Aortic smooth muscle cell (primary cell): Measurements from ENCODE around the gene KRT76. TPM values are rescaled to one million over a fixed set of nuclear protein-coding genes. Genes with fewer than 3 reads are reported as not detected.

ENCODE experiments used
- total RNA-seq: library from RNA; depleted of rRNA; stranded (reverse); fragments of >200 nt; gene quantifications from 2 replicates; pipeline ENCODE4 v1.2.3, GENCODE V29; 2014

The KRT76 gene
- total RNA-seq = not detected in 2 replicates

DNA sequence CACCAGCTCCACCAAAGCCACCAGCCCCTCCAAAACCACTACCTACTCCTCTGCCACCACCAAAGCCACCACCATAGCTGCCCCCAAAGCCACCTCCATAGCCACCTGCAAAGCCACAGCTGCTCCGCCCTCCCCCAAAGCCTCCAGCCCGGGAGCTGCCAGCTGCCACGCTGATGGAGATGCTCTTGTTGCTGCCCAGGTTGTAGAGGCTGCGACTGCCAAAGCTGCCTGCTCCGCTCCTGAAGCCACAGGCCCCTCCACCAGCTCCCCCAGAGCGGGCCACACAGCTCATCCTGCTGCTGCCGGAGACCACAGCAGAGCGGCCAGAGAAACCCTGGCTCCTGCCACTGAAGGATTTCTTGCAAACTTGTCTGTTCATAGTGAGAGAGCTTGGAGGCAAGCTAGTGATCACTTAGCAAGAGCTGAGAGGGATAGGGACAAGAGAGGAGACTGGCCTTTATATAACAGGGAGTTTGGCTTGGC is at the start of gene KRT76:
TSS of gene KRT76 (minus strand) at position 433 of the 483 bp plus-strand sequence. CDS start at position 379, 54 bp downstream.

DNA sequence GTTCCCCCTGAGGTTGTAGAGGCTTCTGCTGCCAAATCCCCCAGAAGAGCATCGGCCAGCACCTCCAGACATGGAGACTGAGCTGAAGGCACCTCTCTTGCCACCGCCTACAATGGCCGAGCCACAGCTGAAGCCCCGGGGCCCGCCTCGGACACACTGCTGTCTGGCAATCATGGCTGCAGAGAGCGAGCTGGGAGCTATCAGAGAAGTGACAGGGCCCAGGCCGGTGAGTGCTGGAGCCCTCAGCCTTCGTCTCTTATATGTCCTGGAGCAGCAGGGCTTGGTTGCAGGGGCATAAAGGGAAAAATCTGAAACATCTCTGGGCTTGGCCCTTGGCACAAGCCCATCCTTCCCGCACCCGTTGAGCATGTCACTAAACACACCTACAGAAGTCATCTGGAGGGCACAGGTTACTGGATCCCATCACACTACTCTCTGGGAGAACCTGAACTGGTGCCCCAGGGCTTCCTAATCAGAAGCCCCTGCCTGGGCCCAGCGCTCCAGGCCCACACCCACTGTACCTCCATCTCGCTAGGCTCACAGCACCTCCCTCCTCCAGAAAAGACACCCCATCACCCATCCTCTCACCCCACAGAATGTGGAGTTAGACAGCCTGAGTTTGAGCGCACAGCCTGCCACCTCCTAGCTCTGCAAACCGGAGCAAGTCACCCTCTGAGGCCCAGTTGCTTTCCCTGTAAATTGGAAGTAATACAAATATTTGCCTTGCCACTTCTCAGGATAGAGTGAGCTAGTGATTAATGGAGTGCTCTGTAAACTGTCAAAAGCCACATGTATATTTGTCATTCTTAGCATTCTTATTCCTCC is 37.0 kb upstream of the KRT76 start, which contains the start of gene KRT4:
TSS of gene KRT4 (minus strand) at position 232 of the 825 bp plus-strand sequence. CDS start at position 174, 58 bp downstream.

GRCh38 chr12:52795694-52796428 is 18.7 kb upstream of the KRT76 start, which contains the start of gene KRT3:
KRT3 (minus strand) TSS chr12:52796117; CDS start chr12:52796042, 75 bp downstream.

Other genes starting within 250 kb of the KRT76 start
- gene KRT71, start 224.2 kb downstream of the KRT76 start, total RNA-seq = not detected in 2 replicates
- gene KRT74, start 203.5 kb downstream of the KRT76 start, total RNA-seq = not detected in 2 replicates
- gene KRT72, start 175.9 kb downstream of the KRT76 start, total RNA-seq = not detected in 2 replicates
- not detected in 2 replicates for gene KRT73, start 158.8 kb downstream of the KRT76 start, total RNA-seq
- not detected in 2 replicates for gene KRT2, start 125.1 kb downstream of the KRT76 start, total RNA-seq
- gene KRT1, start 96.9 kb downstream of the KRT76 start, total RNA-seq = not detected in 2 replicates
- not detected in 2 replicates for gene KRT77, start 73.8 kb downstream of the KRT76 start, total RNA-seq
- gene KRT3, start 18.8 kb upstream of the KRT76 start, total RNA-seq = not detected in 2 replicates
- not detected in 2 replicates for gene KRT4, start 36.8 kb upstream of the KRT76 start, total RNA-seq
- gene KRT79, start 57.0 kb upstream of the KRT76 start, total RNA-seq = not detected in 2 replicates
- not detected in 2 replicates for gene KRT78, start 71.6 kb upstream of the KRT76 start, total RNA-seq
- 3.3 and 5.9 TPM in 2 replicates for gene KRT8, start 127.7 kb upstream of the KRT76 start, total RNA-seq
- gene KRT18, start 171.8 kb upstream of the KRT76 start, total RNA-seq = 5.7 and 7.8 TPM in 2 replicates
- 1,215 and 1,309 TPM in 2 replicates for gene EIF4B, start 229.1 kb upstream of the KRT76 start, total RNA-seq